ENCODE measurements around the gene POTEF.
"Not testable (repeated sequence)": the region's sequence is repeated elsewhere in the genome, so short reads cannot be mapped to it uniquely, and the experiment has no call there.

GRCh38 chr2:130159376-130159775 lies 30.4 kb upstream of the POTEF start:
- TF ChIP-seq, protein P1, sequence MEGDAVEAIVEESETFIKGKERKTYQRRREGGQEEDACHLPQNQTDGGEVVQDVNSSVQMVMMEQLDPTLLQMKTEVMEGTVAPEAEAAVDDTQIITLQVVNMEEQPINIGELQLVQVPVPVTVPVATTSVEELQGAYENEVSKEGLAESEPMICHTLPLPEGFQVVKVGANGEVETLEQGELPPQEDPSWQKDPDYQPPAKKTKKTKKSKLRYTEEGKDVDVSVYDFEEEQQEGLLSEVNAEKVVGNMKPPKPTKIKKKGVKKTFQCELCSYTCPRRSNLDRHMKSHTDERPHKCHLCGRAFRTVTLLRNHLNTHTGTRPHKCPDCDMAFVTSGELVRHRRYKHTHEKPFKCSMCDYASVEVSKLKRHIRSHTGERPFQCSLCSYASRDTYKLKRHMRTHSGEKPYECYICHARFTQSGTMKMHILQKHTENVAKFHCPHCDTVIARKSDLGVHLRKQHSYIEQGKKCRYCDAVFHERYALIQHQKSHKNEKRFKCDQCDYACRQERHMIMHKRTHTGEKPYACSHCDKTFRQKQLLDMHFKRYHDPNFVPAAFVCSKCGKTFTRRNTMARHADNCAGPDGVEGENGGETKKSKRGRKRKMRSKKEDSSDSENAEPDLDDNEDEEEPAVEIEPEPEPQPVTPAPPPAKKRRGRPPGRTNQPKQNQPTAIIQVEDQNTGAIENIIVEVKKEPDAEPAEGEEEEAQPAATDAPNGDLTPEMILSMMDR (IDR thresholded peaks at IDR 0.05) = not testable (repeated sequence)
- TF ChIP-seq POLR2A (IDR thresholded peaks at IDR 0.05) = not testable (repeated sequence)
